Measurements from ENCODE around the gene FRMD6. TPM values are rescaled to one million over a fixed set of nuclear protein-coding genes. Genes with fewer than 3 reads are reported as not detected.

FRMD6 gene
- 28.6 to 48.0 TPM (median 34.1 TPM) in 5 replicates for total RNA-seq (2022; extraction: Qiagen RNA extraction)

DNA sequence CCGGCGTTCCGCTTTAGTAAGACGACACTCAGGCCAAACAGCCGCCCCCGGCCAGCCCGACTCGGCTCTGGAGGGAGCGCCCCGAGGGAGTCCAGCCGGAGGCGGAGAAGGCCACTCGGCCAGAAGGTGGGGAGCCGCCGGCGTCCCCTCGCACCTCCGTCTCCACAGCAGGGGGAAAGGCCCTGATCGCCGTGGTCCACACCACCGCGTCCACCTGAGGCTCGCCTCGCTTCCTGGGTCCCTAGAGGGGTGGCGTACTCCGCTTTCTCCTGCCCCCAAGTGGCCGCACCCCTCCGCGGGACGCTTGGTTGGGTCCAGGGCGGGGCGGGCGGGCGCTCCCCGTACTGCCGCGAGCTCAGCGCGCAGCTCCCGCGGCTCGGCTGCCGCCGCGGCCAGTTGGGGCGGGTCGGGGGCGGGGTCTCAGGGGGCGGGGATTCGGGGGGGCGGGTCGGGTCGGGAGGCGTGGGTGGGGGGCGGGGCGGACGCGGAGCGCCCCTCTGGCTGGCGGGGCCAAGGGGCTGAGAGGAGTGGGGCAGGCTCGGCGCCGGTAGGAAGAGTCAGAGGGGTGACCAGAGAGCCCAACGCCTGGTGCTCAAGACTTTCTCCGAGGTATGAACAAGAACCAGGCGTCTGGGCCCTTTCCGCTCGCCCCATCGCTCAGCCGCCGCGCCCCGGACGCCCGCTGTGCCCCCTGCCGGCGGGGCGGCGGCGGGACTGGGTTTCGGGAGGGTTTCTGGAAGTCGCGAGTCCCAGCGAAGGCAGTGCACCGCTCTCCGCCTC lies at the start of gene FRMD6:
Gene FRMD6, plus strand, starts transcription at position 523 of the 780 bp plus-strand sequence. CDS start 37,927 bp downstream, outside the sequence.

Other genes with a start within 250 kb of the FRMD6 start
- 2.3 to 3.1 TPM (median 2.6 TPM) in 5 replicates for gene GNG2, start 208.7 kb downstream of the FRMD6 start, total RNA-seq (2022; extraction: Qiagen RNA extraction)

All from A549 treated with Hydrocortisone at 1 μM for 4 hours (cell line).